ENCODE data around the gene SMC1B.
"Not testable (repeated sequence)": the region's sequence is repeated elsewhere in the genome, so short reads cannot be mapped to it uniquely, and the experiment has no call there.

The SMC1B gene

GRCh38 chr22:45295492-45295891, 117.9 kb downstream of the SMC1B start:
- DNase-seq: no peak

GRCh38 chr22:45295004-45295403, 118.4 kb downstream of the SMC1B start:
- not testable (repeated sequence) for DNase-seq

Data from fibroblast of upper back skin (primary cell).